Upper lobe of right lung (tissue), 1 donor: ENCODE measurements around the gene DRC7. TPM values are rescaled to one million over a fixed set of nuclear protein-coding genes. Genes with fewer than 3 reads are reported as not detected.
"Not testable (repeated sequence)": the region's sequence is repeated elsewhere in the genome, so short reads cannot be mapped to it uniquely, and the experiment has no call there.

Source experiments
- ATAC-seq: fragments of 200-7000 bp; cut with Tn5 transposase; one replicate; pipeline ENCODE4 v1.9.1; 2020; ENCODE audit warnings: mild to moderate bottlenecking, moderate library complexity
- DNase-seq: peaks from one replicate; pipeline ENCODE4 v3.0.0-alpha.2; 2020
- H3K27ac ChIP-seq: fragments of 200-600 bp; one replicate; pipeline ENCODE4 v1.8.0; 2022
- H3K27me3 ChIP-seq: fragments of 200-600 bp; one replicate; pipeline ENCODE4 v1.8.0; 2022; ENCODE audit warnings: mild to moderate bottlenecking
- H3K36me3 ChIP-seq: fragments of 200-600 bp; one replicate; pipeline ENCODE4 v1.8.0; 2022
- H3K4me1 ChIP-seq: fragments of 200-600 bp; one replicate; pipeline ENCODE4 v1.8.0; 2022
- H3K4me3 ChIP-seq: fragments of 200-600 bp; one replicate; pipeline ENCODE4 v1.8.0; 2022; ENCODE audit warnings: mild to moderate bottlenecking
- H3K9me3 ChIP-seq: fragments of 200-600 bp; one replicate; pipeline ENCODE4 v1.8.0; 2022
- intact Hi-C: fragments of 100-400 bp; cut with DNase I; formaldehyde crosslinking; loops from one replicate; pipeline ENCODE4 v1.11.0; 2022
- total RNA-seq: library from RNA; stranded (reverse); fragmentation: NEBNext Ultra II Directional; extraction: Animal tissue kit (Norgen Biotek cat#: 25700); gene quantifications from one replicate; pipeline ENCODE4 v1.2.1, GENCODE V29; 2021
- TF ChIP-seq, protein P1 (sequence below): fragments of 200-600 bp; IDR thresholded peaks from one replicate; pipeline ENCODE4 v1.8.0; 2022; ENCODE audit warnings: antibody characterized with exemption
- donor health status: DM: no; HTN: yes; CAD: no; lungs with severe emphysema.

The DRC7 gene
- total RNA-seq, 1 donor from 2014 or later, result not detected

DNA sequence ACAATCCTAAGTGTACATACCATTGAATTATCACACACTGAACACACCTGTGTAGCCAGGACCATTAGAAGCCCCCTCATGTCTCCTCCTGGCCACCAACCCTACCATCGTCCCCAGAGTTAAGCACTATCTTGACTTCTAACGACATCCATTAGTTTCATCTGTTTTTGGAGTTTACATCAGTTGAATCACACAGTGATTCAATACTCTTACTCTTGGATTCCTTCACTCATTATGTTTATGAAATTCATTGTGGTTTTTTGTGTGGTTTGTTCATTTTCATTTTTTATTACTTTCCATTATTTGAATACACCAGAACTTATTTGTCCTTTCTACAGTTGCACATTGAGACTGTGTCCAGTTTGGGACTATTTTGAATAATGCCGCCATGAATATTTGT lies 13.6 kb downstream of the DRC7 start:
- ATAC-seq (no peak), DNase-seq (no peak)
- Histone ChIP-seq H3K36me3 (no peaks in the 10 kb centered on the region), H3K27ac (no peak overlapping the region), H3K9me3 (no peaks in the 10 kb centered on the region), H3K4me3 (no peak overlapping the region), H3K27me3 (no peaks in the 10 kb centered on the region), H3K4me1 (no peaks in the 10 kb centered on the region)
- TF ChIP-seq, protein P1, sequence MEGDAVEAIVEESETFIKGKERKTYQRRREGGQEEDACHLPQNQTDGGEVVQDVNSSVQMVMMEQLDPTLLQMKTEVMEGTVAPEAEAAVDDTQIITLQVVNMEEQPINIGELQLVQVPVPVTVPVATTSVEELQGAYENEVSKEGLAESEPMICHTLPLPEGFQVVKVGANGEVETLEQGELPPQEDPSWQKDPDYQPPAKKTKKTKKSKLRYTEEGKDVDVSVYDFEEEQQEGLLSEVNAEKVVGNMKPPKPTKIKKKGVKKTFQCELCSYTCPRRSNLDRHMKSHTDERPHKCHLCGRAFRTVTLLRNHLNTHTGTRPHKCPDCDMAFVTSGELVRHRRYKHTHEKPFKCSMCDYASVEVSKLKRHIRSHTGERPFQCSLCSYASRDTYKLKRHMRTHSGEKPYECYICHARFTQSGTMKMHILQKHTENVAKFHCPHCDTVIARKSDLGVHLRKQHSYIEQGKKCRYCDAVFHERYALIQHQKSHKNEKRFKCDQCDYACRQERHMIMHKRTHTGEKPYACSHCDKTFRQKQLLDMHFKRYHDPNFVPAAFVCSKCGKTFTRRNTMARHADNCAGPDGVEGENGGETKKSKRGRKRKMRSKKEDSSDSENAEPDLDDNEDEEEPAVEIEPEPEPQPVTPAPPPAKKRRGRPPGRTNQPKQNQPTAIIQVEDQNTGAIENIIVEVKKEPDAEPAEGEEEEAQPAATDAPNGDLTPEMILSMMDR, result no peak
- intact Hi-C loops, result no loop called here

DNA sequence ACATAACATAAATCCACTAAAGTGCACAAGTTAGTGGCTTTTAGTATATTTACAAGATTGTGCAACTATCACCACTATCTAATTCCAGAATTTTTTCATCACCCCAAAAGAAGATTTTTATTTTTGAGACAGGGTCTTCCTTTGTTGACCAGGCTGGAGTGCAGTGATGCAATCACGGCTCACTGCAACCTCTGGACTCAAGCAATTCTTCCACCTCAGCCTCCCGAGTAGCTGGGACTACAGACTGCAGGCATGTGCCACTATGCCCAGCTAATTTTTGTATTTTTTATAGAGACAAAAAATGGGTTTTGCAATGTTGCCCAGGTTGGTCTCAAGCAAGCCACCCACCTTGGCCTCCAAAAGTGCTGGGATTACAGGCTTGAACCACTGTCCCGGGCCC lies 15.1 kb downstream of the DRC7 start:
- Histone ChIP-seq H3K9me3 (no peaks in the 10 kb centered on the region), H3K4me1 (no peaks in the 10 kb centered on the region), H3K27me3 (no peaks in the 10 kb centered on the region), H3K4me3 (no peak overlapping the region), H3K36me3 (no peaks in the 10 kb centered on the region), H3K27ac (no peak overlapping the region)
- ATAC-seq (no peak), DNase-seq (no peak)
- intact Hi-C loops, result no loop called here
- TF ChIP-seq, protein P1, result no peak

DNA sequence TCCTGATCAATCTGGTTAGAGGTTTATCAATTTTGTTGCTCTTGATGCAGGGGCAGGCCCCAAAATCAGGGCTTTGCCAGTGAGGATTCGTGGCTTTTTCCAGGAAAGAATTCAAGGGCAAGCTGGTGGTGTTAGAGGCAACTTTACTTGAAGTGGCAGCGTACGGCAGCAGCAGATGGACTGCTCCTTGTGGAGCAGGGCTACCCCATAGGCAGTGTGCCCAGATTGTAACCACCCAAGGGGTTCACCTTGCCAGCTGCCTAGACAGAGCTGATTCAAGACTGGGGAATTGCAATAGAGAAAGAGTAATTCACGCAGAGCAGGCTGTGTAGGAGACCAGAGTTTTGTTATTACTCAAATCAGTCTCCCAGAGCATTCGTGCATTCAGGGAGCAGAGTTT lies 16.7 kb downstream of the DRC7 start:
- Histone ChIP-seq H3K4me3 (no peak overlapping the region), H3K36me3 (no peaks in the 10 kb centered on the region), H3K27ac (no peak overlapping the region), H3K9me3 (no peaks in the 10 kb centered on the region), H3K4me1 (no peaks in the 10 kb centered on the region), H3K27me3 (no peaks in the 10 kb centered on the region)
- TF ChIP-seq, protein P1, result no peak
- ATAC-seq (no peak), DNase-seq (no peak)
- intact Hi-C loops, result no loop called here

DNA sequence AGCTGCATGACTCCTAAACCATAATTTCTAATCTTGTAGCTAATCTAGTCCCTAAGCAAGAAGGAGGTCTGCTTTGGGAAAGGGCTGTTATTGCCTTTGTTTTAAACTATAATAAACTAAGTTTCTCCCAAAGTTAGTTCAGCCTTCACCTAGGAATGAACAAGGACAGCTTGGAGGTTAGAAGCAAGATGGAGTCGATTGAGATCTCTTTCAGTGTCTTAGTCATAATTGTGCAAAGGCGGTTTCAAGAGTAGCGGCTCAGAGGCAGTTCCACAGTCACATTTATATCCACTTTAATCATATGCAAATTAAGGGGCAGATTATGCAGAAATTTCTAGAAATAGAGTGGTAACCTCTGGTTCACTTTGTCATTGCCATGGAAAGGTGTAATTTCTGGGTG lies 17.4 kb downstream of the DRC7 start:
- TF ChIP-seq, protein P1, result no peak
- Histone ChIP-seq H3K4me3 (no peak overlapping the region), H3K4me1 (no peaks in the 10 kb centered on the region), H3K36me3 (no peaks in the 10 kb centered on the region), H3K9me3 (no peaks in the 10 kb centered on the region), H3K27ac (no peak overlapping the region), H3K27me3 (no peaks in the 10 kb centered on the region)
- no peak for DNase-seq
- intact Hi-C loops, result no loop called here
- ATAC-seq, result no peak

DNA sequence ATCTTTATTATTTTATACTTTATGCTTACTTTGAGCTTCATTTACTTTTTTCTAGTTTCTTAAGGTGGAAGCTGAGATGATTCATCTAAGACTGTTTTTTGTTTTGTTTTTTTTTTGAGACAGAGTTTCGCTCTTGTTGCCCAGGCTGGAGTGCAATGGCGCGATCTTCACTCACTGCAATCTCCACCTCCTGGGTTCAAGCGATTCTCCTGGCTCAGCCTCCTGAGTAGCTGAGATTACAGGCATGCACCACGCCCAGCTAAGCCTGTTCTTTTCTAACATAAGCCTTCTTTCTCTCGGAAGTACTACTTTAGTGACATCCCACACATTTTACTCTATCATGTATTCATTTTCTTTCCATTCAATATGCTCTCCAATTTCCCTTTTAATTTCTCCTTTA lies 18.0 kb downstream of the DRC7 start:
- H3K4me1 ChIP-seq, H3K27ac ChIP-seq, H3K9me3 ChIP-seq, intact Hi-C loops, ATAC-seq, H3K27me3 ChIP-seq, H3K4me3 ChIP-seq, DNase-seq, H3K36me3 ChIP-seq: not testable (repeated sequence)

DNA sequence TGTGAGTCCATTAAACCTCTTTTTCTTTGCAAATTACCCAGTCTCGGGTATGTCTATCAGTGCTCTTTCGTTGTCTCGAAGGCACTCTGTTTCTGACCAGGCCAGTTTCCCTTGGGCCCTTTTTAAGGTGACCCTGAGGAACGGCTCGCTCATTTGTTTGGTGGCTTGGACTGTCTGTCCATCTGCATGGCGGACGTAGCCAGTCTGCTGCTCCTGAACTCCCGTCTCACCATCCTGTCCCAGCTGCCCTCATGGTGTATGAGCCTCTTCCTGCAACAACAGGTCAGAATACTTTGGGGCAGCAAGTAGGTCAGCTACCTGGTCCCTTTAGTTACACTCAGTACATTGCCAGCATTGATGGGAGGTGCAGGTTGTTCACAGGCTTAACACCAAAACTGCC lies 19.0 kb downstream of the DRC7 start:
- no peak for DNase-seq
- Histone ChIP-seq H3K4me3 (no peak overlapping the region), H3K4me1 (no peaks in the 10 kb centered on the region), H3K9me3 (no peaks in the 10 kb centered on the region), H3K27me3 (no peaks in the 10 kb centered on the region), H3K27ac (no peak overlapping the region), H3K36me3 (no peaks in the 10 kb centered on the region)
- intact Hi-C loops, result no loop called here
- ATAC-seq, result no peak
- TF ChIP-seq, protein P1, result no peak
